ENCODE results near the gene ABCC6. TPM values are rescaled to one million over a fixed set of nuclear protein-coding genes. Genes with fewer than 3 reads are reported as not detected.
"Not testable (repeated sequence)": the region's sequence is repeated elsewhere in the genome, so short reads cannot be mapped to it uniquely, and the experiment has no call there.

ABCC6 gene
- total RNA-seq (2014; rRNA removed; shearing (Covaris generic)), result not detected in 2 replicates
- polyA plus RNA-seq (2015; cell fraction: cytosol; rRNA removed), result 0.13 and 0.38 TPM in 2 replicates
- 0.18 and 0.19 TPM in 2 replicates for polyA plus RNA-seq (2015; cell fraction: nucleus; rRNA removed)

DNA sequence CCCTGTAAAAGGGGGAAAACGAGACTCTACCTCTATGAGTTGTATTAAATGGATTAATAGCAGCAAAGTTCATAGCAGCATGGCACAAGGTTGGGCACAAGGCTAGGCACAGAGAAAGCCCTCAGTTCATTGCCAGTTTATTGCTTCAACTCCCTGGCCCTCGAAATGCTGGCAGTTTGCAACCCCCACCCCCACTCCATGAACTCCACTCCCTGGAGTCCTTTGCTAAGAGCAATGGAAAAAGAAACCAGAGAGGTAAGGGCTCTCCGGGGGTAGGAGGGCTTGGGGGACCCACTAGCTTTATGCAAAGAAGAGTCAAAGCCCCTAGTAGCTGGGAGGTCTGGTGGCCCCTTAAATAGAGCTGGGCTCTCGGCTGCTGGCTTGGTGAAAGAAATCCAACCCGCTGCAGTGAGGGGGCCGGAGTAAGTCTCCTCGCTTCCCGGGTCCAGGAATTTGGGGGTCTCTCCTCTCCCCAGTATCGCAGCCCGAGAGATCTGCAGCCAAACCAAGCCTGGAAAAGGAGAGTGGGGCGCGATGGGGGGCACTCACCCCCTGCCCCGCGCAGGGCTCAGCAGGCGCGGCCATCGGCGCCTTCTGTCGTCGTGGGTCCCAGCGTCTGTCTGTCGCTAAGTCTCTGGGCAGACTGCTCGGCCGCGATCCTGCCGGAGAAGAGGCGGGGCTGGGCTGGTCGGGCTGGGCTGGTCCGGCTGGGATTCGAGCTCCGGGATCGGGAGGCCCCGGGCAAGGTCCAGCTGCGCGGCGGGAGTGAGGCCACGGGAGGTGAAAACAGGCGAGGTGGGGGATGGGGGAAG is at the start of gene ABCC6:
TSS of gene ABCC6 (minus strand) at position 645 of the 812 bp plus-strand sequence. CDS start at position 585, 60 bp downstream.
- not testable (repeated sequence) for DNase-seq (ENCODE audit: low read depth)

- DNase-seq (ENCODE audit: low read depth), result not testable (repeated sequence)
These were observed 49.4 kb upstream of the ABCC6 start for GRCh38 chr16:16272573-16273221.

GRCh38 chr16:16271658-16272057 is 48.4 kb upstream of the ABCC6 start:
- not testable (repeated sequence) for DNase-seq (ENCODE audit: low read depth)

- DNase-seq (ENCODE audit: low read depth), result not testable (repeated sequence)
These were observed 45.0 kb upstream of the ABCC6 start for GRCh38 chr16:16268185-16268808.

- not testable (repeated sequence) for DNase-seq (ENCODE audit: low read depth)
These were observed 44.4 kb upstream of the ABCC6 start for GRCh38 chr16:16267708-16268107.

DNA sequence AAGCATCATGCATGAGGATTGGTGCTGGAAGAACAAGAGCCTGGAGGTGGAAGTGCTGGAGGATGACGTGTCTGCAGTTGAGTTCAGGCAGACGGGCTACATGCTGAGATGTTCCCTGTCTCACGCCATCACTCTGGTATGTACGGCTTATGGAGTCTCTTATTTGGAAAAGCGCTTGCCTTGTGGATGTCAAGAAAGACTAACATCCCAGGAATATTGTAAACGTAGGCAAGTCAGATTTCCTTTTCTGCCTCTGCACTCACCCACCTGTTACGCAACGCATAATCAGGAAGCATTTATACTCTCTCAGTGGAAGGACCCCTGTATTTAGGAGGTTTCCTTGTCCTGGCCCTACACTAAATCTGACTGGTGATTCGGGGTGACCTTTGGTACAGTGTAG is 41.8 kb upstream of the ABCC6 start:
- DNase-seq (ENCODE audit: low read depth), result not testable (repeated sequence)

DNA sequence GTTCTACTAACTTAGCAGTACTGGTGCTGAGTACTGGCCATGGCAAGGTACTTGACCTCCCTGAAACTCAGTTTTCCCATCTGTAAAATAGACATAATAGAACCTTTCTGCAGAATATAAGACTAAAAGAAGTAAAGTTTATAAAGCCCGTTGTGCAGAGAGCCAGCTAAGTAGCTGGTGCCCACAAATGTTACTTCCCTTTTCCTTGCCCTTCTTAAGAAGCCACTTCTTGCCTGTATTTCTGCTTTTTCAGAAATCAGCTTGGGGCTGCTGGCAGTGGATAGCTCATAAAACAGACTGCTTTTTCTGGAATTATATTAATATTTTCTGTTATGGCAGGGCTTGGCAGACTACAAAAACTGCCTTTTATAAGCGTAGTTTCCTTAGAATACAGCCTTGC is 40.7 kb upstream of the ABCC6 start:
- DNase-seq (ENCODE audit: low read depth), result not testable (repeated sequence)

DNA sequence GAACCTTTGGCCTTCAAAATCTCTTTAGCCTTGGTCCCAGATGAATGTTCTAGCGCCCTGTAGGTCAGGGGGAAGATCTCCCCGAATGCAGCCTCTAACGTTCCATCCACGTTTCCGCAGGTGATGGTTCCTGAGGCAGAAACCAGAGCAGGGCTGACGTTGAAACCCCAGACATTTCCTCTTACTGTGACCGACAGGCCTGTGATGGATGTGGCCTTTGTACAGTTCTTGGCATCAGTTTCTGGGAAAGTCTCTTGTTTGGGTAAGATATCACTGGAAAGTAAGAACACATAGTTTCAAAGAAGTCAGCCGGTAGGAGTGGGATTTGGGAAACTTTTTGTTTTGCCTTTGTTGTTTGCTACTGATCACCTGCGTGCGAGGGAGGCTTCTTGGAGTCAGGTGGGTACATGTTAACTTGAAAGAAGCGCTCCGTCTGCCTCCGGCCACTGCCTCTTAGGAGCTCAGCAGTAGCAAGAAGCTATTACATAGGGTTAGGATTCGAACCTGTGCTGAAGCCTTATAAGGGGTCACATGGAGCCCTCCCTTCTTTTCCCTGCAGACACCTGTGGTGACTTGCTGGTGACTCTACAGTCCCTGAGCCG is 39.8 kb upstream of the ABCC6 start:
- not testable (repeated sequence) for DNase-seq (ENCODE audit: low read depth)

- DNase-seq (ENCODE audit: low read depth), result not testable (repeated sequence)
These were observed 36.7 kb upstream of the ABCC6 start for GRCh38 chr16:16259971-16260370.

GRCh38 chr16:16258822-16259221 is 35.5 kb upstream of the ABCC6 start:
- not testable (repeated sequence) for DNase-seq (ENCODE audit: low read depth)

DNA sequence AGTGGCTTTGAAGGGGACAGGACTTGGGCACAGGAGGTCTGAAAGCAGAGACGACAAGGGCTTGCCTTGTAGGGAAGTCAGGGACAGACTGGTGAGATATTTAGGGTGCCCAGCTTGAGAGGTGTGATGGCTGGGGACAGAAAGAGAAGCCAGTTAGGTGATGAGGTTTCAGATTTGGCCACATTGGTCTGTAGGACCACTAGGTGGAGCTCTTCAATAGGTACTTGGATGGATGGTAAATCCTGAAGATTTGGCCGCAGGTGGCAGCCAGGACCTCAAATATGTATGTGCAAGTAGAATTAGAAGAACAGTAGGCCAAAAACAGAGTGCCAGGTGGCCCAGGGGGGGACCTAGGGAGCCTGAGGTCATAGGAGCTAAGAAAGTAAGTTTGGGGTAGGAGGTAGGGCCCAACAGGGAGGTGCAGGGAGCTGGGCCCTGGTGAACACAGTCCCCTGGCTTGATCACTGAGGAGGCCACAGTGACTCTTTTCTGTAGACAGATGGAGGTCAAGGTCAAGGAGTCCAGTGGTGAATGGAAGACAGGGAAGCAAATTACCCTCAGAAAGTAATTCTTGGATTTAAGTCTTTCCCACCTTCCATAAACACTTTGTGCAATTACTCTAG is 34.1 kb upstream of the ABCC6 start:
- DNase-seq (ENCODE audit: low read depth), result not testable (repeated sequence)

DNA sequence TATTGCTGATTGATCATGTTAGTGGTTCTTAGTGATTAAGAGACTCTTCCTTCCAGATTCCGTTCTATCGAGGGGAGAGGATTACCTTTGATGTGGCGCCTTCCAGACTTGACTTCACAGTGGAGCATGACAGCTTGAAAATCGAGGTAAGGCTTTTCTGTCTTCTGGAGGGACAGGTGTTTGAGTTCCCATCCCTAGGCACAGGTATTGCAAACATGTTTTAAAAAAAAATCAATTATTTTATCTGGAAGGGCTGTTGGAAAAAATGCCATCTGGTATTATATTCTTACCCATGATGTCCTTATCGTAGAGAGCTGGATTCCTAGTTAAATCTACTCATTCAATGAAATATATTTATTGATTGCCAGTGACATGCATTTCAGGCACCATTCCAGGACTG is 29.1 kb upstream of the ABCC6 start:
- not testable (repeated sequence) for DNase-seq (ENCODE audit: low read depth)

DNA sequence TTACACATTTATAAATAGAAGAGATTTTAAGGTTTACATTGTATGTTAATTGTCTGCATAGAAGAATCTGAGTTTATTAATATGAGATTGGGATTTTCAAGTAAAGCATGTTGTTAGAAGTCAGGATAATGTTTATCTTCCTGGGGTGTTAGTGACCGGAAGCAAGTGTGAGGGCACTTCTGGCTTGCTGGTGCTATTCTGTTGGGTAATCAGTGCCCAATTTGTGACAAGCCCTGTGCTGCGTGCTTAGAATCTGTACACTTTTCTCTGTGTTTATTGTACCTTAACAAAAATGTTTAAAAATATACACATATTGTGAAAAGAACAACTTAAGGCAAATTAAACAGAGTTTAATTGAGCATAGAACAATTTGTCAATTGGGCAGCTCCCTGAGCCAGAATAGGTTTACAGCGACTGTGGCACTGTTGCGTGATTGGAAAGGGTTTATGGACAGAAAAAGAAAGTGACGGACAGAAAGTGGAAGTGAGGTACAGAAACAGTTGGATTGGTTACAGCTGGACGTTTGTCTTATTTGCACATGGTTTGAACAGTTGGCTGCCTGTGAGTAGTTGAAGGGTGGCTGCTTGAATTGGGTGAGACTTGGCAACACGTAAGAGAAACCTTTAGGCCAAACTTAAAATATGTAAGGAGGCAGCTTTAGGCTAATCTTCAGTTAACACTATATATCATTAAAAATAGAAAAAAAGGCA is 26.5 kb upstream of the ABCC6 start:
- not testable (repeated sequence) for DNase-seq (ENCODE audit: low read depth)

- DNase-seq (ENCODE audit: low read depth), result not testable (repeated sequence)
These were observed 24.1 kb upstream of the ABCC6 start for GRCh38 chr16:16247439-16247838.

DNA sequence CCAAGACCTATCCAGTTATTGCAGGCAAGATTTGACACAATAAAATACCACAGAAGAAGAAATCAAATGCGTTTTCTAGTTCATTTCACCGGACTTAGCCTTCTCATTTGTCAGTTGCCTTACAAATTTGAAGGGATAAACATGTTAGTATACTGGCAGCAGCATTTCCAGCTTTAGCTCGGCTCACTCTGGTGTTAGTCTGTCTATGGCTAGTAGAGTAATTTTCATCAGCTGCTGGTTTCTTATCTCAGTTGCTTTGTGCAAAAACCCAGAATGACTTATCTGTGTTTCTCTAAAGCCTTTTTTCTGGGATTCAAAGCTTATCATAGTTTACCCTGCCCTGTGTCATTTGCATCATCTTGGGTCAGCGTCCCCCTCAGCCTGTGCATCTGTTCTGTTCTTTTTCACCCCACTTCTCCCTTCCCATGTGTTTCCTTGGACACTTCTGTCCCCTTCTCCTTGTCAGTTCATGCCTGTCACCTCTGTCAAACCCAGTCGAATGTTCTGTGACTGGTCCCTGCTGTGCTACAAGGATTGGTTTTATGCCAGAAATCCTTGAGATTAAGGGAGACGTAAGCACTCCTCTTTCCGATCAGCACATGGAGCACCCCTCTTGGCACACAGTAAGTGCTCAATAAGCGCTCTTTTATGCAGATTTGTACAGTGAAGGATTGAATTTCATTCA is 23.4 kb upstream of the ABCC6 start:
- not testable (repeated sequence) for DNase-seq (ENCODE audit: low read depth)

DNA sequence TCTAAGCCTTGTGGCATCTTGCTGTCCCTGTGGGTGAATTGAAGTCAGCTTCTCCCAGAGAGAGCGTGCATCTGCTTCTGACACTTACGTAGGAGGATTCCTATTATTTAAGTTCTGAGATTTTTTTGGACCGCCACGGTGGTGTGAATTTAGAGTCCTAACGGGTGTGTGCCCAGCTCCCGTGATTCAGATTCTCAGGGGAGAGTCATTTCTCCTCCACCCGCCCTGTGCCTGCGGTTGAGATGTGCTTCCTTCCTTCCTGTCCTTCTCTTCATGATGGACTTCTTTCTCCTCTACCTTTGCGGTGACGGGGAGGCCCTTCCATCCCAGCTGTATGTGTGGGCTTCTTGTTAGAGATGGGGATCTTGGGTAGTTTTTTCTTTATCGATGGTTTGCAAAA is 20.6 kb upstream of the ABCC6 start:
- DNase-seq (ENCODE audit: low read depth), result not testable (repeated sequence)

DNA sequence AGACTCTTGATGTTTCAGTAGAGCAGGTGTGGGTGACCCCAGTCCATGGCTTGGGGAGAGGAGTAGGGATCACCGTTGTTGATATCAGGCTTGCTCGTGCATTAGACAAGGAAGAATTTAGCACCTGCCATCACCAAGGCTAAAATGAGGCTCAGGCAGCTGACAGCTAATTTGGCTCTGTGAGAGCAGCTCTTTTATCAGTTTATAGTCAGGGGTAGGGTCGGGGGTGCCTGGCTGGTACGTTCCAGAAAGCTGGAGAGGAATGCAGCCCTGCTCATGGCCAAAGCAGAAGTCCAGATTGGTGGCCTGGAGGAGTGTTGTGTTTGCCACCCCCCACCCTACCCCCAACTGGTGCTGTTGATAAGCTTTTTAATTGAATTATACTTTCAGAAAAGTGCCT is 17.4 kb upstream of the ABCC6 start:
- not testable (repeated sequence) for DNase-seq (ENCODE audit: low read depth)

GRCh38 chr16:16237738-16238137 is 14.4 kb upstream of the ABCC6 start:
- not testable (repeated sequence) for DNase-seq (ENCODE audit: low read depth)

DNA sequence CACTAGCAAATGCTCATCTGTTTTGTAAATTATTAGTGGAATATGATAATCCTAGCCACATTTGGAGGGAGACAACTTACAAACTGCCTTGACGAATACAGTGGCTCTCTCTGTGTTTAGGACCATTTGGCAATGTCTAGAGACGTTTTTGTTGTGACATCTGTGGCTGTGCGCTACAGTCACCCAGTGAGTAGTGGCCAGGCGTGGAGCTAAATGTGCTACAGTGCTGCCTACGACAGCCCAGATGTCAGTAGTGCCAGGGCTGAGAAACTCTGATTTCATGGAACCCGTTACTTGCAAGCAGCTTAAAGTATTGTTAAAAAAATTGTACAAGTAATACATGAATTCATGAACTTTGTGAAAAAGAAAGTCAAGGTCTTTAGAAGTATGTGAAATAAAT is 13.8 kb upstream of the ABCC6 start:
- DNase-seq (ENCODE audit: low read depth), result not testable (repeated sequence)

DNA sequence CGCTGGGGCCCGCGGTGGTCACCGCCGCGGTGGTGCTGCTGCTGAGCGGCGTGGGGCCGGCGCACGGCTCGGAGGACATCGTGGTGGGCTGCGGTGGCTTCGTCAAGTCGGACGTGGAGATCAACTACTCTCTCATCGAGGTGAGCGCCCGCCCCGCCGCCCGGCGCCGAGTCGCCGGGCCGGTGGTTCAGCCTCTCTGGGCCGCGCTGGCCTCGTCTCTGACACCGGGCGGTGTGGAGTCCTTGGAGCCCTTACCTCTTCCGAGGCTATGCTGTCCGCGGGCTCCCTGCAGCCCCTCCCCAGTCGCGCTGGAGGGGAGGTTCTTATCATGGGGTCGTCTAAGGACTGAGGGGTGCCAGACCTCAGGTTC is 9.4 kb upstream of the ABCC6 start:
- not testable (repeated sequence) for DNase-seq (ENCODE audit: low read depth)

Measured in HT1080 (cell line).